Activated CD4-positive, alpha-beta T cell treated with anti-CD3 and anti-CD28 coated beads, Interleukin-2, amount 50 U/mL, for 1 hour (primary cell): ENCODE measurements around the gene ARHGAP44.
"Not testable (repeated sequence)": the region's sequence is repeated elsewhere in the genome, so short reads cannot be mapped to it uniquely, and the experiment has no call there.

Experiments used
- DNase-seq: peaks from one replicate; pipeline ENCODE4 v3.0.0-alpha.2; 2020

The ARHGAP44 gene

GRCh38 chr17:12965988-12966387, 176.7 kb downstream of the ARHGAP44 start:
- no peak for DNase-seq

DNA sequence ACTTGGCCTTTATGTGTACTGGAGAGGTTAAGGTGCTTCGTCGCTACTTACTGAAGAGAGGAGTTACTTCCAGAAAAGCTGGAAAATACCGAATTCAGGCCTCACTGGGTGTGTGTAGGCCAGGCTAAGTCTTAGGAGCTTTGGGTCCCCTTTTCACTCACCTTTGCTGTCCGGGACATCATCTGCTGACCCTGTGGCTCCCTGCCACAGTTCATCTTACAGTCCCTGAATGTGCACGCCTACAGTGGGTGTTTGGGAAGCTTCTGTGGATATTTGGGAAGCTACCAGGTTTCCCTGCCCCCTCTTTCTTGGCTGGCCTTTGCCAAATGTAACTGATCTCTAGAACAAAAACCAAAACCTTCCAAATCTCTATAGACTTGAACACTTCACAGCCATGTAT, 177.1 kb downstream of the ARHGAP44 start:
- no peak for DNase-seq

GRCh38 chr17:12967962-12968361, 178.7 kb downstream of the ARHGAP44 start:
- DNase-seq, result no peak

DNA sequence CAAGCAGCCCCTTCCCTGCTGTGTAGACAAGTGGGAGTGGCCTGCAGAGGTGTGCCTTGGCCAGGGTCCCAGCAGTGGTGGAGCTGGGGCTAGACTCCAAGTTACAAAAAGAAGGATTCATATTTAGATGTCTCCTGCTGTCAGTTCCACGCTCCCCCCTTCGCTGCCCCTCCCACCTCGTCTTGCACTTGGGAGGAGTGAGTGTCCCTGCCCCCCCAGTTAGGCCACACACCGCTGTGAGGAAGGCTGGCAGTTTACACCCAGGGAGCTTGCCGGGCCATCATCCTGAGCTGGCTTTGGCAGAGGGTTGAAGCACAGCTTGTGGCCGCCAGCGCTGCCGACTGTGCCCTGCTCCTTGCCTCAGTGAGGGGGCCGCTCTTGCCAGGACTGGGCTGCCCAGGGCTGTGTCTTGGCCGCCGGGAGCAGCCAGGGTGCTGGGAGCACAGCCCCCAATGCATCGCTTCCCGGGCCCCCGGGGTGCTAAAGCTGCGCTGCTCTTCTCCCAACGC, 184.3 kb downstream of the ARHGAP44 start:
- DNase-seq, result no peak

DNA sequence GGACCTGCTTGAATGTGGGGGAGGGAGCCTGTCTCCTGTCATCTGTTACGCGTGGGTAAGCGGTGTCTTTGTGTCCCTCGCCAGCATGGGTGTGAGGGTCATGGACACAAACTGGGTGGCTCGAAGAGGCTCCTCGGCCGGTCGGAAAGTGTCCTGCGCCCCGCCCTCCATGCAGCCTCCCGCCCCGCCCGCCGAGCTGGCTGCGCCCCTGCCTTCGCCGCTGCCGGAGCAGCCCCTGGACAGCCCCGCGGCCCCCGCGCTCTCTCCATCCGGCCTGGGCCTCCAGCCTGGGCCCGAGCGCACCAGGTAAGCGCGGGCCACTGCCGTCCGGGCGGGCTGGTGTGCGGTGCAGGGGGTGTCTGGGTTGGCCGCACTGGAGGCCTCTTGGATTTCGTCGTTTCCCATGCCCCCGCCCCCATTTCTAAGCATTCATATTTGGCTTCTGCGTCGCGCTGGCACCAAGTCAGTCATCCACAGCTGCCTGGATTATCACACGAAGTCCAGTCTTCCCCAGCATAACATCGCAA, 184.8 kb downstream of the ARHGAP44 start:
- no peak for DNase-seq

DNA sequence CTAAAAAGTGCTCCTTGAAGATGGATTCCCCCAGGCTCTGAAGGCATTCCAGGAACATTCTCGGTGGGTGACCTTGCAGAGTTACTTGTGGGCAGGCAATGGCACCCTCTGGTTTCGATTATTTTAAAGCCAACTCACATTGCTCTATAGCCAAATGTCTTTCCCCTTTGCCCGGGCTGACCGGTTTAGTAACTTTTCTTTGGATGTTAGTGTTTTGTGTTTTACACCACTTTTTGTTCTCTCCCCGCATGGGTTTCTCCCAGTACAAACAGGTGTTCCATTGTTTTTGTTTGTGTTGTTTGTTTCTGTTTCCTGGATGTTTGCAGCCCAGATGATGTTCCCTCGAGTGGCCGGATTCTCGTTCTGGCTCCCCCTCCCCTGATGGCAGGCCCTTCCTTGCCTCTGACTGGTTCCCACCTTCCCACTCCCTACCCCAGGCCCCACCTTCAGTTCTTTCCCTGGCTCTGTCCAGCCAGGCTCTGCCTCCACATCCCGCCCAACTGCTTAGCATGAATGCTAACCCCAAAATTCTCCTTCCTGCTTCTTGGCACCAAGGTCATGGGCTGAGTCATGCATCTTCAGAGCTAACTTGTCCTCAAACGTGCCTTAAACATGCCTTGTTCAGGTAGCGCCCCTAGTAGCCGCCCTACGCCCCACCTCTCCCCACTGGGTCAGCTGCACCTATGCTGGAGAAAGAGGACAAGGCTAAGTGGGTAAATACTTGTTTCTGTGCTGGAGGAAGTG, 187.9 kb downstream of the ARHGAP44 start:
- DNase-seq, result no peak

GRCh38 chr17:12978787-12979186, 189.5 kb downstream of the ARHGAP44 start:
- DNase-seq, result not testable (repeated sequence)

- DNase-seq, result no peak
Observed at GRCh38 chr17:12979246-12979645, 189.9 kb downstream of the ARHGAP44 start.

GRCh38 chr17:12979826-12980500, 190.7 kb downstream of the ARHGAP44 start:
- no peak for DNase-seq

- no peak for DNase-seq
Observed at GRCh38 chr17:12982224-12982623, 192.9 kb downstream of the ARHGAP44 start.

GRCh38 chr17:12983991-12984884, 194.9 kb downstream of the ARHGAP44 start:
- DNase-seq, result no peak

- no peak for DNase-seq
Observed at GRCh38 chr17:12985431-12986293, 196.4 kb downstream of the ARHGAP44 start.

GRCh38 chr17:12987120-12987519, 197.8 kb downstream of the ARHGAP44 start:
- no peak for DNase-seq

GRCh38 chr17:12990041-12990808, 200.9 kb downstream of the ARHGAP44 start:
- no peak for DNase-seq

DNA sequence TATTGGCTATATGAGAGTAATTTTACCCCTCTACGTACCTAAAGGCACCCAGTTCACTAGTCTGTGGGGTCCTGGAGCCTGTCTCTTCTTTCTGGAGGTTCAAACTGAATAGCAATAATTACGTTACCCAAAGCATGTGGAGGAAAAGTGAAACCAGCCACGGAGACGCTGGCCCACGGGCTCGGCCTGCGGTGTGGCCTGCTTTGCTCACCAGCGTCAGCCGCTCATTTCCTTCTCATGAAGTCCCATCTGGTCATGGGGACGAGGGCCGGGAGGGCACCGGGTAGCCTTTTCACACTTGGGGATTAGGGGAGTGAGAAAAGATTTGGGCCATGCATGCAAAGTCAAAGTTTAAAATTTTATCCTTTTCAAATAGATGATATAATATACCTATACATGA, 201.6 kb downstream of the ARHGAP44 start:
- no peak for DNase-seq

GRCh38 chr17:12992676-12993075, 203.4 kb downstream of the ARHGAP44 start:
- DNase-seq, result no peak

GRCh38 chr17:12993631-12994030, 204.3 kb downstream of the ARHGAP44 start:
- no peak for DNase-seq

GRCh38 chr17:12994341-12995074, 205.2 kb downstream of the ARHGAP44 start:
- DNase-seq, result no peak

DNA sequence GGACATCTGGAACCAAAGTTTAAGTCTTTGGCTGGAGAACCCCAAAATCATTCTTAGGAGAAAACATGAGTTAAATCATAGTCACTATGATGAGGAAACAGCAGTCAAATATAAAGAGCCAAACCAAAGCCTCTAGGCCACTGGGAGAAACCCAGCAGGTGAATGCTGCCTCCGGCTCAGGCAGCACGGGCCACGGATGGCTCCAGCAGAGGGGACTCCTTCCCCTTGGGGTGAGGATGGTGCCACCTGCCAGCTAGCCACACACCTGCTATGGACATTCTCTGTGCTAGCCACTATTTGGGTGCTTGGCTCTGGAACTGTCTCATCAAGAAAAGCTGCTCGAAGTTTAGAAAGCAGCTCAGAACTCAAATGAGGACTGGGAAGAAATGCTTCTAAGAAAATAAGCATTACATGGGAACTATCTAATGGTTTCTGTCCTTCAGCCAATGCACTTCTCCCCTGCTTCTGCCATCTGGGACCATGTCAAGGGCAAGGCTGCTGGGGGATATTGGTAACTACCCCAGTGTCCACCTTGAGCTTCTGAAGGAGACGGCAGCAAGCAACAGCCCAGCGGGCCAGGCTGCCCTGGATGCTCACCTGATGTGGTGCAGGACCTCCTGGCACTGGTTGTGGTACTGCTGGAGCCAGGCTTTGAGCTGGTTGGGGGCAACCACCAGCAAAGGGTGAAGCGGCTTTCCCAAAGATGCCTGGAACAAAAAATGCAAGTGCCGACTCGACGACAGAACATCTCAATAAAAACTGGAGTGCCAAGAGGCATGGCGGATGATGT, 206.0 kb downstream of the ARHGAP44 start:
- no peak for DNase-seq

GRCh38 chr17:12995896-12996295, 206.6 kb downstream of the ARHGAP44 start:
- DNase-seq, result no peak
